Measurements from ENCODE around the gene CDC5L.
A peak's percentile ranks its signal among the peaks of the same experiment; 100 is the strongest.

CDC5L gene

DNA sequence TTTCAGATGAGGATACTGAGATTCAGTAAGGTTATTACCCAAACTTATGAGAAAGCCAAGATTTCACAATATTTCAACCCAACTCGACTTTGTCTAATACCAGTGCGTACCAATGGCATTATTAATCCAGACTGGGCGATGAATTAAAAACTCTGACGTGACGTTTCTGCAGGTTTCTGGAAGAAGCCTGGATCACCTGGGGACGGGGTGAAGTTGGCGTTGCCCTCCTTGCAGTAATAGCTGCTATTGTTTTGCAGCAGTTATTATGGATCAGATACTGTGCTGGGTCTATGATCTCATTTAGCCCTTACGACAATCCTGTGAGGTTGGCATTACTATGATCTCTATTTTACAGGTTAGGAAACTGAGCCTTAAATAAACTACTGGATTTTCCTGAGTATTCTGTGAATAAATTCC is 569 bp upstream of the CDC5L start:
- DNase-seq (ENCODE audit: low spot score): peak; percentile 31
- in situ Hi-C loops (cut with MboI; ENCODE audit: low sequenced_read_pairs, unreplicated experiment): no loop called here
- TF ChIP-seq, protein P1, sequence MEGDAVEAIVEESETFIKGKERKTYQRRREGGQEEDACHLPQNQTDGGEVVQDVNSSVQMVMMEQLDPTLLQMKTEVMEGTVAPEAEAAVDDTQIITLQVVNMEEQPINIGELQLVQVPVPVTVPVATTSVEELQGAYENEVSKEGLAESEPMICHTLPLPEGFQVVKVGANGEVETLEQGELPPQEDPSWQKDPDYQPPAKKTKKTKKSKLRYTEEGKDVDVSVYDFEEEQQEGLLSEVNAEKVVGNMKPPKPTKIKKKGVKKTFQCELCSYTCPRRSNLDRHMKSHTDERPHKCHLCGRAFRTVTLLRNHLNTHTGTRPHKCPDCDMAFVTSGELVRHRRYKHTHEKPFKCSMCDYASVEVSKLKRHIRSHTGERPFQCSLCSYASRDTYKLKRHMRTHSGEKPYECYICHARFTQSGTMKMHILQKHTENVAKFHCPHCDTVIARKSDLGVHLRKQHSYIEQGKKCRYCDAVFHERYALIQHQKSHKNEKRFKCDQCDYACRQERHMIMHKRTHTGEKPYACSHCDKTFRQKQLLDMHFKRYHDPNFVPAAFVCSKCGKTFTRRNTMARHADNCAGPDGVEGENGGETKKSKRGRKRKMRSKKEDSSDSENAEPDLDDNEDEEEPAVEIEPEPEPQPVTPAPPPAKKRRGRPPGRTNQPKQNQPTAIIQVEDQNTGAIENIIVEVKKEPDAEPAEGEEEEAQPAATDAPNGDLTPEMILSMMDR (IDR thresholded peaks at IDR 0.05; ENCODE audit: borderline replicate concordance, control extremely low read depth, extremely low read depth, insufficient read depth, missing control alignments): no peak

DNA sequence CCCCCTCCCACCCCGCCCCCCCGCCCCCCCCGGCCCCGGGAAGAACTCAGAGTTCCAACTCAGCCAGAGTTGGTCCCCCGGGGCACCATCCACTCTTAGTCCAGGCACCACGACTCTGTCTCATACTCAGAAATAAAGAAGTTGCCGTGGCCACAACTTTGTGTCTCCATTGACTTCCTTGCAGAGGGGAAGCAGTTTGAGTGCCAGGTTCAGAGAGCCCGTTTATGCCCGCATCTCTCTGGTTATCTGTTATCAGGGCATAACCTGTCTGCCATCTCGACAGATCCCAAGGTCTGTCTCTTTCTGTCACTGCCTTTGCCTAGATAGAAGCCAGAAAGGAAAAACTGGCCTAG is 605 bp downstream of the CDC5L start:
- in situ Hi-C loops (cut with MboI; ENCODE audit: low sequenced_read_pairs, unreplicated experiment): no loop called here
- TF ChIP-seq, protein P1 (IDR thresholded peaks at IDR 0.05; ENCODE audit: borderline replicate concordance, control extremely low read depth, extremely low read depth, insufficient read depth, missing control alignments): no peak
- no peak for DNase-seq (ENCODE audit: low spot score)

DNA sequence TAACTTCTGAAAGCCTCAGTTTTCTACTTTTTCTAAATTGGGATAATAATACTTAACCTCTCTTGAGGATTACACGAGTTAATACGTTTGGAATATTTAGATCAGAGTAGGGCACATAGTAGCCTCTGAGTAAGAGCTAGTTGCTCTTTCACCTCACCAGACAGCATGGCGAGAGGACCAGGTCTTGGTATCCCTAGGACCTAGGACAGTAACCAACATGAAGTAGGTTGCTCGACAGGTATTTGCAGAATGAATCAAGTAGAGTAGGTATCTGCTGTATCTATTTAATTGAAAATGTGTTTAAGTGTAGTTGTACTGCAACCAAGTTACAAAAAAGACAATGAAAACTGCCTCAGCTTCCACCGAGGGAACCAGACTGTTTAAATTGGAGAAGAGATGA is 1.4 kb downstream of the CDC5L start:
- DNase-seq (ENCODE audit: low spot score): no peak
- TF ChIP-seq, protein P1 (IDR thresholded peaks at IDR 0.05; ENCODE audit: borderline replicate concordance, control extremely low read depth, extremely low read depth, insufficient read depth, missing control alignments): no peak
- in situ Hi-C loops (cut with MboI; ENCODE audit: low sequenced_read_pairs, unreplicated experiment): no loop called here

DNA sequence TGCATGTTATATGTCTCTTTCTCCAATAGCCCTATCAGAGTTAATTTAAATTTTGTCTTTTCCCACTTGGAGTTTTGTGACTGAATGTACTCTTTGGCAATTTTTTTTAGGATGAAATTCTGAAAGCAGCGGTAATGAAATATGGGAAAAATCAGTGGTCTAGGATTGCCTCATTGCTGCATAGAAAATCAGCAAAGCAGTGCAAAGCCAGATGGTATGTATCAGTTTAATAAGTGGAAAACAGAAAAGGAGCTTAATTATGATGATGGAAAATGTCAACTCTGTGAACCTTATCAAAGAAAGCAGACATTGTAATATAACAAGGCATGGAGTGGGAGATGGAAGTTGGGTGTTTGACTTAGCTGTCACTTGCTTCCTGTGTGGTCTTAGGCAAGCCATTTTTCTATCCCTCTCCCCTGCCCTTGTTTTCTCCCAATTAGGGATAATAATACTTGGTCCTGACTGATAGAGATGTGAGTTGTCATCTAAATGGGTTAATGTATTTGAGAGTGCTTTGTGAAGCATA is 2.7 kb downstream of the CDC5L start:
- TF ChIP-seq, protein P1 (IDR thresholded peaks at IDR 0.05; ENCODE audit: borderline replicate concordance, control extremely low read depth, extremely low read depth, insufficient read depth, missing control alignments): no peak
- in situ Hi-C loops (cut with MboI; ENCODE audit: low sequenced_read_pairs, unreplicated experiment): no loop called here
- DNase-seq (ENCODE audit: low spot score): no peak

DNA sequence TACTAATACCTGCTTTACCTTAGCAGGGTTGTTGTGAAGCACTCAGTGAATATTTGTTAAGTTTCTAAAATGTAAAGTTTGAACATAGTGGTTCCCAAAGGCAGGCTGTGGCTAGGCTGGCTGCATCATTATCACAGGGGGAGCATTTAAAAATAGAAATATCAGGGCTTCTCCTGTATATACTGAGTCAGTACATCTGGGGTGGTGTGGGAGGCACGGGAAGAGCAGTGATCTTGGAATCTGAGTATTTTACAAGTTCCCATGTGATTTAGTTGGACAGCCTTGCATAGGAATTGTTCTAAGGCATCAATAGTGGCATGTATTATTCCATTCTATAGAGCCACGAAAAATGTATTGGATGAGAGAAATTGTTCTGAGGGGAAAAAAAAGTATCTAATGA is 8.0 kb downstream of the CDC5L start:
- TF ChIP-seq, protein P1 (IDR thresholded peaks at IDR 0.05; ENCODE audit: borderline replicate concordance, control extremely low read depth, extremely low read depth, insufficient read depth, missing control alignments): no peak
- in situ Hi-C loops (cut with MboI; ENCODE audit: low sequenced_read_pairs, unreplicated experiment): no loop called here
- no peak for DNase-seq (ENCODE audit: low spot score)

DNA sequence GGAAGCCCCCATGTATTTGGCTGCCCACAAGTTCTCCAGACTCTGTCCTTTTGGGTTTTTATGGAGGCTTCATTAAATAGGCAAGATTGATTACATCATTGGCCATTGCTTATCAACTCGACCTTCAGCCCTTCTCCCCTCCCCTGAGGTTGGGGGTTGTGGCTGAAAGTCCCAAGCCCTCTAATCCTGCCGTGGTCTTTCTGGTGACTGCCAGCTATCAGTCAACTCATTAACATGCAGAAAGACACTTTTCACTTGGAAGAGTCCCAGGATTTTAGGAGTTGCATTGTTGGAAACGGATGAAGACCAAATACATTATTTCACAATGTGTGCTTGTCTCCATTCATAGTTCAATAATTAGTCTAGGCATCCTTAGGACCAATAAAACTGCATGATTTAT is 9.5 kb downstream of the CDC5L start:
- no peak for DNase-seq (ENCODE audit: low spot score)
- in situ Hi-C loops (cut with MboI; ENCODE audit: low sequenced_read_pairs, unreplicated experiment): no loop called here

More for the DNA sequence above, 9.5 kb downstream of the CDC5L start:
- TF ChIP-seq, protein P1 (IDR thresholded peaks at IDR 0.05; ENCODE audit: borderline replicate concordance, control extremely low read depth, extremely low read depth, insufficient read depth, missing control alignments): no peak
